Activated CD4-positive, CD25-positive, alpha-beta regulatory T cell treated with anti-CD3 and anti-CD28 coated beads, Interleukin-2, amount 50 U/mL, for 16 hours (primary cell): Measurements from ENCODE around the gene FADS6.
A peak's percentile ranks its signal among the peaks of the same experiment; 100 is the strongest.
"Not testable (repeated sequence)": the region's sequence is repeated elsewhere in the genome, so short reads cannot be mapped to it uniquely, and the experiment has no call there.

Experiments
- DNase-seq: peaks from one replicate; pipeline ENCODE4 v3.0.0-alpha.2; 2020; ENCODE audit warnings: low read depth, low spot score

FADS6 gene

GRCh38 chr17:74890554-74890953 is 2.9 kb downstream of the FADS6 start:
- DNase-seq: no peak

- DNase-seq: no peak
Observed at GRCh38 chr17:74888469-74888868, 5.0 kb downstream of the FADS6 start.

DNA sequence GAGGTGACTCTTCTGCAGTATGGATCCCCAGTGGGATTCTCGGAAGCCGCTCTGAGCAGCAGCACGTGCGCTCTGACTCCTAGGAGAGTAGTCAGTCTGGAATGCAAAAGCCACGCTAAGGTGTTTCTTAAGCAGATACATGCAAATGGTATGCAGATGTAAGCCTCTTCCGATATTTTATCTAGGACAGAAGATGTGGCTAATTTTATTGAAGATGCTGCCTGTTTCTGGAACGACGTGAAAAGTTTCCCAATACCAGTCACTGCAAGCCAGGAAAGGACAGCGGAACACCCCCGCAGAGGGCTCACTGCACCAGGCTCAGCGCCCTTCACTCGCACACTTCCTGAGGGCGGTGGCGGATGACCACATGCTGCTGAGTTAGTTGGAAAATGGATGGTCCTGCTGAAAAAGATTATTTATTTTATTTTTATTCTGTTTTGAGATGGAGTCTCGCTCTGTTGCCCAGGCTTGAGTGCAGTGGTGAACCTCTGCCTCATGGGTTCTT is 10.1 kb downstream of the FADS6 start:
- DNase-seq: no peak

- no peak for DNase-seq
Observed at GRCh38 chr17:74882517-74883240, 10.8 kb downstream of the FADS6 start.

DNA sequence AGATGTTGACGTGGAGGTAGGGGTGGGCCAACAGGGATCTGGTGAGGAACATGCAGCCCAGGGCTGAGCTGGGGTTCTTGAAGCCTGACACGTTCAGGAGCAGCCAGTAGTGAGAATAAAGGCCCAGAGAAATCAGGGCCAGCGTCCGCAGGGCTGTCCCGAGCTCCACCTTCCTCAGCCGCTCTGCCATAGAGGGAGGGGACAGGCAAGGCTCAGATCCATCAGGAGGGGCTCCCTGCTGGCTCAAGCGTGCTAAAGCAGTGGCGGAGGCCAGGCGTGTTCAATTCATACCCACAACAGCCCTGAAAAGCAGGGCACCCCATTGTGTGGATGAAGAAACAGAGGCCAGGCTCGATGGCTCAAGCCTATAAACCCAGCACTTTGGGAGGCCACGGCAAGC is 12.4 kb downstream of the FADS6 start:
- no peak for DNase-seq

DNA sequence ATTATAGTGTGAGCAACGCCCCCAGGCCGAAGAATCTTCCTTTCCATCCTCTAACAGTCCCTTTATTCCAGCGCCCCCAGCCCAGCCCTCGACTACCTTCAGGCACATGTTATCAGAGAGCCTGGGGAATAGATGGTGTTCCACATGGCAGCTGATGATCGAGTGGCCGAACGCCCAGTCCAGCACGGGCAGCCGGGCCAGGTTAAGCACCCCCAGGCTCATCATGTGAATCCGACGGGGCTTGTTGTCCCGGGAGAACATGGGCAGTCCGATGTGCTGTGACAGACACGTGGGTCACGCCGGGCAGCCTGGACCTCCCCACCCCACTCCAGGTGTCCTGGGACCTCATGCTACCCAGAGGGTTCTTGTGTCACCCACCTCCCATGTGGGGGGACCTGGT is 14.1 kb downstream of the FADS6 start:
- DNase-seq: no peak

GRCh38 chr17:74878658-74879057 is 14.8 kb downstream of the FADS6 start:
- DNase-seq: no peak

GRCh38 chr17:74877592-74878548 is 15.6 kb downstream of the FADS6 start:
- no peak for DNase-seq

DNA sequence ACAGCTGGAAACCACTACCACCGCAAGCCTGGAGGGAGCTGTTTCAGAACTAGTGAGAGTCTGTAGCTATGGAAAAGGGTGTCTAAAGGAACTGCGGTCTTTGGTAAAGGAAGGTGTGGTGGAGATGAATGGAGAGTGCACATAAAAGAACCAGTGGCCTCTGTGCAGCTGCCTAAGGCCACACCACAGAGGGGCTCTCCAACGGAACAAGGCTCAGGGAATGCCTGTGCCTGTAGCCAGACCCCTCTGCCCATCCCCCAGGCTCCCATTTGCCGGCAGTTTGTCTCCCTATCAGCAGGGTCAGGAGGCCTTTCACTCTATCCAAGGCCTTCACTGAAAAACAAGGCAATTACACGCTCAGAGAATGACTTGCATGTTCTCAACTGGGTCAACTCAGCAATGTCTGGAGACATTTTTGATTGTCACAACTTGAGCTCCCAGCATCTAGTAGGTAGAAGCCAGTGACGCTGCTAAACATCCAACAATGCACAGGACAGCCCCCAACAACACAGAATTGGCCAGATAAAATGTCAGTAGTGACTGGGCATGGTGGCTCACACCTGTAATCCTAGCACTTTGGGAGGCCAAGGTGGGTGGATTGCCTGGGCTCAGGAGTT is 17.3 kb downstream of the FADS6 start:
- DNase-seq: no peak

- no peak for DNase-seq
Observed at GRCh38 chr17:74875155-74875976, 18.1 kb downstream of the FADS6 start.

DNA sequence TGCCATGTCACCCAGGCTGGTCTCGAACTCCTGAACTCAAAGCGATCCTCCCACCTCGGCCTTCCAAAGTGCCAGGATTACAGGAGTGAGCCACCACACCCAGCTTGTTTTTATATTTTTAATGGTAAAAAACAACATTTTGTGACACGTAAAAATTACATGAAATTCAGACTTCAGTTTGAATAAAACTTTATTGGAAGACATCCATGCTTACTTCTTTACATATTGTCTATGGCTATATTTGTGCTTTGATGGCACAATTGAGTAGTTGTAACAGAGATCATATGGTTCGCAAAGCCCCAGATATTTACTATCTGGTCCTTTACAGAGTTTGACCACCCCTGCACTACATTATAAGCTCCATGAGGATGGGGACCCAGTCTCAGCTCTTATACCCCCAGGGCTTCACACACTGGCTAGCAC is 18.8 kb downstream of the FADS6 start:
- DNase-seq: no peak

DNA sequence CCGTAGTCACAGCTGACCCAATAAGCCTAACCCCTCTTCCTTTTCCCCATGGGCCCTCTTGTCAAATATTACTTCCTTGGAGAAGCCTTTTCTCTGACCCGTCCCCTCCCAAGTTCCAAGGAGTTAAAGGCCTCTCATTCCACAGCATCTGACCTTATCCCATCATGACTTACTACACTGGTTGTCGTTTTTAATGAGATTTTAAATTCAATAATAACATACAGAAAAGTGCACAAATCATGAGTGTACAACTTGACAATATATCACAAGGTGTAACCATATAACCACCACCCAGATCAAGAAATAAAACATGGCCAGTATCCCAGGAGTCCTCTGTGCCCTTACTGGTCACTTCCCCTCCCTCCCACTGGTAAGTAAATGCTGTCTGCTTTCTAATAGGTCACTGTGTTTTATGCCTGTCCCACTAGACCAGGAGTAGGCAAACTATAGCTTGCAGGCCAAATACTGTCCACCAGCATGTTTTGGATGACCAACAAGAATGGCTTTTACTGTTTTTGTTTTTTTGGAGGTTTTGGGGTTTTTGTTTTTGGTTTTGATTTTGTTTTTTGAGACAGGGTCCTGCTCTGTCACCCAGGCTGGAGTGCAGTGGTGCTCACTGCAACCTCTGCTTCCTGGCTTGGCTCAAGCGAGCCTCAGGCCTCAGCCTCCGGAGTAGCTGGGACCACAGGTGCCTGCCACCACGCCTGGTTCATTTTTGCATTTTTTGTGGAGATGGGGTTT is 19.4 kb downstream of the FADS6 start:
- DNase-seq: no peak

- DNase-seq: peak; percentile 99
Observed at GRCh38 chr17:74873037-74873873, 20.2 kb downstream of the FADS6 start.

- no peak for DNase-seq
Observed at GRCh38 chr17:74872313-74873036, 21.0 kb downstream of the FADS6 start, which contains the start of gene FDXR. FDXR (minus strand) TSS chr17:74872994; CDS start chr17:74872944, 50 bp downstream.

DNA sequence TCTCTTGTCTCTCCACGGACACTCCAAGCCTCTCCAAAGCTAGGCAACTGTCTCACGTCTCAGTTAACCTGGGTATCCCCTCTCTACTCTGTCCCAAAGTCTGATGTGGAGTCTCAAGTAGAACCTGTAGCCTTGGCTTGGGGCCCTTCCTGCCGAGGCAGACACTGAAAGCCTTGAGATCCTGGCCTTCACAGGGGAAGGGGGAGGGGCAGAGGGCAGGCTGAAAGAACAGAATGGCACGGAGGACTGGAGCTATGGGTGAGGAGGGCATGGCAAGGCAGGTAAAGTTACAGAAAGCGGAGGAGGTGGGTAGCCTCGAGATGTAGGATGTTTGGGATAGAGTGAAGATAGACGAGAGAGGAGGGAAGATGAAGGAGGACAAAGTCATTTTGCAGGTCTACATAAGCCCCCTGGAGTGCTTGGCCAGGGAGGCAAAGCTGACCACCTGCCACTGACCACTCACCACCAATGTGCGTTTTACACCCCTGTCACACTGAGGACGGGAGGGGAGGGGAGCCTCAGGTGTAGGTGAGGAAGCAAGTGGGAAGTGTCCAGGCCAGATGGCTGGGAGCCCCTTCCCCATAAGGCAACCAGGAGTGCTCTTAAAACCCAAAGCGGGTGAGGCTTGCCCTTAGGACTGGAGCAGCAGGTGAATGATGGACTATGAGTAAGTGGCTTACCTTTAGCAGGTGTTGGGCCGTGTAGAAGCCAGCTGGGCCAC is 21.9 kb downstream of the FADS6 start:
- DNase-seq: no peak

- DNase-seq: no peak
Observed at GRCh38 chr17:74870512-74870911, 22.9 kb downstream of the FADS6 start.

GRCh38 chr17:74870028-74870427 is 23.4 kb downstream of the FADS6 start:
- DNase-seq: not testable (repeated sequence)

DNA sequence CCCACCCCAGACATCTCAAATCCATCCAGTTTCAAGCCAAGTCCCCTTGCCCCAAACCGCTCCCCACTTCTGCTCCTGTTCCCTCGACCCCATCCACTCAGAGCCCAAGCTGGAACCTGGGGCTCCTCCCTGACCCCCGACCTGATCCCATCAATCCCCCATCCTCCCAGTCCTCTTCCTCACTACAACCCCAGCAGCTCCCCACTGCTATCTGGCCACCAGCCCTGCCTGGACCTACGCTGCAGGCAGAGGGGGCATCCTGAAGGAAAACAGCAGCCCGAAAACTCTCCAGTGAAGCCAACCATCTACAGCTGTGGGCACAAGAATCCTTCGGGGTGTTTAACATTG is 24.6 kb downstream of the FADS6 start:
- no peak for DNase-seq
